Left ventricle myocardium inferior (tissue), 1 donor: ENCODE results near the gene PRR18. TPM values are rescaled to one million over a fixed set of nuclear protein-coding genes. Genes with fewer than 3 reads are reported as not detected.

ENCODE experiments used
- DNase-seq: peaks from one replicate; pipeline ENCODE4 v3.0.0-alpha.2; 2020
- H3K27ac ChIP-seq: fragments of 200-600 bp; replicated peaks from 2 replicates; pipeline ENCODE4 v1.8.0; 2021
- H3K27me3 ChIP-seq: fragments of 200-600 bp; 2 replicates; pipeline ENCODE4 v1.8.0; 2021; ENCODE audit warnings: low read depth
- H3K36me3 ChIP-seq: fragments of 200-600 bp; 2 replicates; pipeline ENCODE4 v1.8.0; 2021
- H3K4me1 ChIP-seq: fragments of 200-600 bp; 2 replicates; pipeline ENCODE4 v1.8.0; 2021
- H3K4me3 ChIP-seq: fragments of 200-600 bp; 2 replicates; pipeline ENCODE4 v1.8.0; 2021; ENCODE audit warnings: mild to moderate bottlenecking, moderate library complexity
- H3K9me3 ChIP-seq: fragments of 200-600 bp; replicated peaks from 2 replicates; pipeline ENCODE4 v1.8.0; 2021
- intact Hi-C: fragments of 100-400 bp; cut with micrococcal nuclease; formaldehyde crosslinking; loops from one replicate; pipeline ENCODE4 v1.11.0; 2022
- total RNA-seq: library from RNA; stranded (reverse); fragmentation: NEBNext Ultra II Directional; extraction: Animal tissue kit (Norgen Biotek cat#: 25700); gene quantifications from one replicate; pipeline ENCODE4 v1.2.1, GENCODE V29; 2021
- TF ChIP-seq, protein P1 (sequence below): fragments of 200-600 bp; IDR thresholded peaks from 2 replicates; pipeline ENCODE4 v1.8.0; 2021; ENCODE audit warnings: antibody characterized with exemption, mild to moderate bottlenecking, borderline replicate concordance
- donor health status: DM: no; HTN: yes; CAD: no; lungs with severe emphysema.

PRR18 gene
- total RNA-seq, 1 donor from 2014 or later, result not detected

DNA sequence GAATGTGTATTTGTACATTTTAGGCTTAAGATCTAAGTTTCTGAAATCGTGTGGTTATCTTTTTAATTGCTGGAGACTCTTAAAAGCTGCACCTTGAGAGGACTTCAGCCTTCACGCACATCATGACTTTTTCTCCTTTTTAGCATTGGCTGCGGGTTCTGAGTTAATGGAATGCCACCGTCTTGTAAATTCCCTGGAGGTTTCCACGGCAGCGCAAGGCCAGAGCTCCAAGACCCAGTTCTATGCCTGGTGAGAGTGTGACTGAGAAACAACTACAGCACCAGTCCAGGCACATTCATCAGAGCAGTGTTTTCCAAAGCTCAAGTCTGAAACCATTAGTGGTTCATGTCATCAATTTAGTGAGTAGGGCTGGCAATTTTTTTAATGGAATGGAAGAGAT lies 23.0 kb downstream of the PRR18 start:
- no peak overlapping the region for H3K4me3 ChIP-seq
- no peaks in the 10 kb centered on the region for H3K4me1 ChIP-seq
- TF ChIP-seq, protein P1, sequence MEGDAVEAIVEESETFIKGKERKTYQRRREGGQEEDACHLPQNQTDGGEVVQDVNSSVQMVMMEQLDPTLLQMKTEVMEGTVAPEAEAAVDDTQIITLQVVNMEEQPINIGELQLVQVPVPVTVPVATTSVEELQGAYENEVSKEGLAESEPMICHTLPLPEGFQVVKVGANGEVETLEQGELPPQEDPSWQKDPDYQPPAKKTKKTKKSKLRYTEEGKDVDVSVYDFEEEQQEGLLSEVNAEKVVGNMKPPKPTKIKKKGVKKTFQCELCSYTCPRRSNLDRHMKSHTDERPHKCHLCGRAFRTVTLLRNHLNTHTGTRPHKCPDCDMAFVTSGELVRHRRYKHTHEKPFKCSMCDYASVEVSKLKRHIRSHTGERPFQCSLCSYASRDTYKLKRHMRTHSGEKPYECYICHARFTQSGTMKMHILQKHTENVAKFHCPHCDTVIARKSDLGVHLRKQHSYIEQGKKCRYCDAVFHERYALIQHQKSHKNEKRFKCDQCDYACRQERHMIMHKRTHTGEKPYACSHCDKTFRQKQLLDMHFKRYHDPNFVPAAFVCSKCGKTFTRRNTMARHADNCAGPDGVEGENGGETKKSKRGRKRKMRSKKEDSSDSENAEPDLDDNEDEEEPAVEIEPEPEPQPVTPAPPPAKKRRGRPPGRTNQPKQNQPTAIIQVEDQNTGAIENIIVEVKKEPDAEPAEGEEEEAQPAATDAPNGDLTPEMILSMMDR, result no peak
- no peaks in the 10 kb centered on the region for H3K36me3 ChIP-seq
- intact Hi-C loops, result no loop called here
- no peaks in the 10 kb centered on the region for H3K9me3 ChIP-seq
- no peak overlapping the region for H3K27ac ChIP-seq
- DNase-seq, result no peak
- peaks cover 46% of the 10 kb centered on the region for H3K27me3 ChIP-seq

DNA sequence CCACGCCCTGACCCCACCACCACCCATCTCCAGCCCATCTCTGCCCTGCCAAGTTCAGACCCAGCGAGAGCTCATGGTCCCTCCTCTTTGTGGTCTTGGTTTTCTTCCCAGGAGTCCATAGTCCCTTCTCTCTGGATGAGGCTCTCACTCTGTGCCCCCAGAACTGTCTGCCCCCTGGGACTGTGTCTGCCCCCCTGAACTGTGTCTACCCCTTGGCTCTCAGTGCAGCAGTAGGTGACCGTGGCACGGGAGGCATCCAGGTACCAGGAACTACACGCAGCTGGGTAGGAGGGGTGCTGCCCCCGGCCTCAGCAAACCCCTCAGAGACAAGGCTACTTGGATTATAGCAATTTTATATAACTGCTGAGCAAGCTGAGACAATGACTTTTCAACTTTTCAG lies 23.6 kb downstream of the PRR18 start:
- H3K4me1 ChIP-seq, result no peaks in the 10 kb centered on the region
- DNase-seq, result no peak
- peaks cover 49% of the 10 kb centered on the region for H3K27me3 ChIP-seq
- no peaks in the 10 kb centered on the region for H3K36me3 ChIP-seq
- no peak overlapping the region for H3K27ac ChIP-seq
- H3K4me3 ChIP-seq, result no peak overlapping the region
- intact Hi-C loops, result no loop called here
- TF ChIP-seq, protein P1, result no peak
- H3K9me3 ChIP-seq, result no peaks in the 10 kb centered on the region

DNA sequence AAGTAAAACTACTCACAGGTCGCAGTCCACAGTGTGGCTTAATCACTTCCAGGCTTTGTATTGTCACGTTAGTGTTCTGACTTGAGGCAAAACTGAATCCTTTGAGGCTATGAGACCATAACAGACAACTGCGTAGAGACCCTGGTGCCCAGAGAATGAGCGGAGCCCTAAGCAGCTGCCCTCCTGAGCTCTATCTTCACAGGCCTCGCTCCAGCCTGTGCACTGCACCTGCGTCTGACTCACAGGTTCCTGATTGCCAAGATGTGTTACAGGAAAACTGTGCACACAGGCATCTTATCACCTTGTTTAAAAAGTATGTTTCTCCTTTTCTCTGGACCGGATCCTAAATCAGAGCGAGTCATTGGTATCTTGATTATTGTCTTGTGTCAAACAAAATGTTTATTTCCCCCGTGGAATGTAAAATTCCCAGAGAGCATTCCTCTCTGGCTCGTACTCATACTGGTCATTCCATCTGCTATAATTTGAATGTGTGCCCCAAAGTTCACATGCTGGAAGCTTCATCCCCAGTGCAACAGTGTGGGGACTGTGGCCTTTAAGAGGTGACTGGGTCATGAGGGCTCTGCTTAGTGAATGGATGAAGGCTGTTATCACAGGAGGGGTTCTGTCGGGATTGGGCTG lies 25.7 kb downstream of the PRR18 start:
- DNase-seq, result no peak
- H3K27ac ChIP-seq, result no peak overlapping the region
- no peaks in the 10 kb centered on the region for H3K4me1 ChIP-seq
- intact Hi-C loops, result no loop called here
- peaks cover 53% of the 10 kb centered on the region for H3K27me3 ChIP-seq
- no peak overlapping the region for H3K4me3 ChIP-seq
- TF ChIP-seq, protein P1, result no peak
- H3K36me3 ChIP-seq, result no peaks in the 10 kb centered on the region
- no peaks in the 10 kb centered on the region for H3K9me3 ChIP-seq

- no peaks in the 10 kb centered on the region for H3K9me3 ChIP-seq
- peaks cover 67% of the 10 kb centered on the region for H3K27me3 ChIP-seq
- H3K4me3 ChIP-seq, result no peak overlapping the region
- TF ChIP-seq, protein P1, result no peak
- no peak for DNase-seq
- H3K27ac ChIP-seq, result no peak overlapping the region
- intact Hi-C loops, result no loop called here
- no peaks in the 10 kb centered on the region for H3K4me1 ChIP-seq
- H3K36me3 ChIP-seq, result no peaks in the 10 kb centered on the region
Observed at GRCh38 chr6:166281104-166281503, 27.1 kb downstream of the PRR18 start.

- DNase-seq, result no peak
- peaks cover 76% of the 10 kb centered on the region for H3K27me3 ChIP-seq
- H3K36me3 ChIP-seq, result no peaks in the 10 kb centered on the region
- intact Hi-C loops, result loop anchor here (5.0 kb wide), 1 partner anchor 123 kb away; no protein-coding TSS in a partner anchor
- no peaks in the 10 kb centered on the region for H3K9me3 ChIP-seq
- H3K4me3 ChIP-seq, result no peak overlapping the region
- no peaks in the 10 kb centered on the region for H3K4me1 ChIP-seq
- no peak overlapping the region for H3K27ac ChIP-seq
- TF ChIP-seq, protein P1, result no peak
Observed at GRCh38 chr6:166279393-166279679, 28.9 kb downstream of the PRR18 start.
